GM21367 (cell line): ENCODE results near the gene KIAA1671.

ENCODE experiments used
- ATAC-seq: cut with Tn5 transposase; IDR thresholded peaks from one replicate; pipeline ENCODE4 v1.9.1; 2021; ENCODE audit not compliant: unreplicated experiment

KIAA1671 gene

DNA sequence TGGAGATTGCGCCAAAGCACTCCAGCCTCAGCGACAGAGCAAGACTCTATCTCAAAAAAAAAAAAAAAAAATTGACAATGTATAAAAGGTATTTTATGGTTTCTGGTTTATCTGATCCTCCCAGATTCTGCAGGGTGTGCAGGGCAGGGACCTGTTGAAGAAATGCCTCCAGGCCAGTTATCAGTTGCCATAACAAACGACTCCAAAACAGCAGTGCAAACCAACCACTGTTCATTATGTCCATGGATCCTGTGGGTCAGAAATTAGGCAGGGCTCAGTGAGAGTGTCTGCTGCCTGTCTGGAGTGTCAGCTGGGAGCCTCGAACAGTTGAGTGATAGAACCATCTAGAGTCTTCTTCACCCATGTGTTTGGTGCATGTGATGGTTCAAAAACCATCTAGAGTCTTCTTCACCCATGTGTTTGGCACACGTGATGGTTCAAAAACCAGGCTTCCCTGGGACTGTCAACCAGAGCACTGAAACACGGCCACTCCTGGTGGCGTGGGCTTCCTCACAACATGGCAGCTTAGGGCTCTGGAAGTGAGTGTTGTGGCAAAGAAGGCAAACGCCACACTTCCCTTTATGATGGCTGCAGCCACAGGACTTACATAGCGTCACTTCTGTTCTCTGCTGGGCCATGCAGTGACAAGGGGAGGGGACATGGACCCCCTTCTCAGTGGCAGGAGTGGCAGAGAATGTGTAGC, 132.0 kb downstream of the KIAA1671 start:
- ATAC-seq, result no peak

GRCh38 chr22:25085156-25085555, 132.6 kb downstream of the KIAA1671 start:
- no peak for ATAC-seq

DNA sequence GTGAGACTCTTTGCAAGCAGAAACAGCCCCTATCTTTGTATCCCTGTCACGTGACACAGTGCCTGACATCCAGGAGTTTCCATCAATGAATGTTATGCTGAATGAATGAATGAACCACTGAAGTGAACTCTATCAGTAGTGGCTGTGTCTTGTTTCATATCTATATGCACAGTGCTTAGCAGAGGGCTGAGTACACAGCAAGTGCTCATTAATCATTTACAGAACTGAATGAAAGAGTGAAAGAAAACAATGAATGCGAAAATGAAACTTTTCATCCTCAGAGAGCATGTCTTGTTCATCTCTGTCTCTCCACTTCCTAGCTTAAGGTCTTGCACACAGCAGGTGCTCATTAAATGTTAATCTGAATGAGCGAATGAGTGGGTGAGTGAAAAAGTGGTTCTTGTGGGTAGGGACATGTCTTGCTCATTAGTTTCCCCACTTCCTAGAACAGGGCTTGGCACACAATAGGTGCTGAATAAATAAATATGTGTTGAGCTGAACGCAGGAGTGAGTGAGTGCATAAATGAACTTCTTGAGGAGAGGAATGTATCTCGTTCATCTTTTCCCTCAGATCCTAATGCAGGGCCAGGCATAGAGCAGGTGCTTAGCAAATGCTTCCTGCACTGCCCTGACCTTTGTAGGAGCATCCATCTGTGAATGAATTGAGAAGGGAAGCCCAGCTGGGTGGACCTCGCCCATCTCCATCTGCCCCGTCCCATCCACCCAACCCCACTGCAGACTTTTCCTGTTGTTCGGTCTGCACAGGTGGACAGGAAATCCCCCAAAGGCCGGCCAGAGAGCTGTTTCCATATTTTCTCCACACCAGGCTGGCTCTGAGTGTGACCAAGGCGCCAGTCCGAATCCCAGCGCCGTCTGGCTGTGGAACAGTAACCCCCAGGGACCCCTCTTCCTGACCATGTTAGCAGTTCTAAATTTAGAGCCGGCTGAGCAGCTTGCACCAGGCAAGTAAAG, 133.7 kb downstream of the KIAA1671 start:
- no peak for ATAC-seq

DNA sequence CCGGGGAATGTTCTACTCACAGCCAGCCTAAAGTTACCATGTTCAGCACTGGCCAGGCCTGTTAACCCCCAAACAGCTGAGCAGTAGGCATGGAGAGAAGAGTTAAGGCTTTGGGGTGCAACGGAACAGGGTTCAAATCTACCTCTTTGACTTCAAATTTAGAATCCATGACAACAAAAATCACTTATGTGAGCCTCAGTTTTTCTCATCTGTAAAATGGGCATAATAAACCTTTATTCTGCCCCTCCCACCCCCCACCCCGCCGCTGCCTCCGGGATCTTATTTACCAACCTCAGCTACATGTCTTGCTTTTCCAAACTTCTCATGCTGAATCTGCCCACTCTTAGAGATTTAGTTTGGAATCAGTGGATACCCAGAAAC, 134.4 kb downstream of the KIAA1671 start:
- ATAC-seq, result no peak

DNA sequence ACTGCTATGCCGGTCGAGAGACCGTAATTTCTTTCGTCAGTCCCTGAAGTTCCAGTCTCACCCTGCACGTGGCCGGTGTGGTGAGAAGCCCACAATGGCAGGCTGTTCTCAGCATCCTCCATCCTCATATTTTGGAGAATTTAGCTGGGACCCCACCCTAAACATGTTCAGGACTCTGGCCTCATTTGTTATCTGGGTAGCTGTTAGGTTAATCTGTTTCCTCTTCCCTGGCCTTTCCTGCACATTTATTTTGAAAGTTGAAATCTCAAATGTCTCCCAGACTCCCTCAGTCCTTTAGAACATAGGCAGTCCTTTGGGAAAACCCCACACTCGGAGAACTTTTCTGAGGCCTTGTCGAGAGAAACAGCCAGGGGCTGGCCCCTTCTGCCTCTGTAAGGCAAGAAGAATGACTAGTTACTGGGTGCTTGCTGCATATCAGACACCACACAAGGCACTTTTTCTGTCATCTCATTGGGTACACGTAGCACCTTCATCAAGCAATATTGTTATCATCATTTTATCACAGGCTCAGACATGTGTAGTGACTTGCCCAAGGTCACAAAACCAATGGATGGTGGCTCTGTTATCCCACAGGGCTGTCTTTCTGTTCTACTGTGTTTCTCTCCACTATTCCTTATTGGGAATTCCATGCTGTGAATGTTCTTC, 137.8 kb downstream of the KIAA1671 start:
- ATAC-seq, result no peak

DNA sequence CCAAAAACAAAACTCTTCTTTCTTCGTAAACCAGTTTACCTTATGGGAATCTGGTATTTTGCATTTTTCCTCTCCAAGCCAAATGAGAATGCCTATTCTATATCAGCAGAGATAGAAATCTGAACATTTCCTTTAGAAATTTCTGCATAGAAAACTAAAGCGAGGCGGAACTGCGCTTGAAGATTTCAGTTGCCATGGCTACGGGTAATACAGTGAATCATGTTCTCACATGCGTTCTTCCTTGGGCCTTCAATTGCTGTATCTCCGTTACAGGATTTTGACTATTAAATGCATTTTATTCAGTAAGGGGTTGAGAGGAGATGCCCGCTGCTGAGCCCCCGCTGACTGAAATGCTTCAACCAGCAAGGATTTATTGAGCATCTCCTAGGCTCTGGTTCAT, 138.9 kb downstream of the KIAA1671 start:
- ATAC-seq, result no peak

DNA sequence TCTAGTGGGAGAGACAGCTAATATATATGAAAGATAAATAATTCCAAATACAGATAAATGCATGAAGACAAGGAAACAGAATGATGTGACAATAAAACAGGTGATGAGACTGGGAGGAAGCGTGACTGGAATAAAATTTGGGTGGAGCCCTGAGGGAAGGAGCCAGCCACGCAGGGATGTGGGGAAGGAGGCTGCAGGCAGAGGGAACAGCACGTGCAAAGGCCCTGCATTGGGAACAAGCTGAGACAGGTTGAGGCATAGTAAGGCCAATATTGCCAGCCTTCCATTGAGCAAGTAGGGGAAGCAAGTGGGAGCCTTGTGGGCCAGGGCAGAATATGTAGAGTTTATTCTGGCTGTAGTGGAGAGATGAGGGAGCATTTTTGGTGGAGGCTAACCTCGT, 139.6 kb downstream of the KIAA1671 start:
- ATAC-seq, result no peak

GRCh38 chr22:25094579-25094978, 142.1 kb downstream of the KIAA1671 start:
- ATAC-seq, result no peak

- no peak for ATAC-seq
These were observed 143.4 kb downstream of the KIAA1671 start for GRCh38 chr22:25095869-25096268.

GRCh38 chr22:25096638-25097405, 144.3 kb downstream of the KIAA1671 start:
- ATAC-seq, result no peak

DNA sequence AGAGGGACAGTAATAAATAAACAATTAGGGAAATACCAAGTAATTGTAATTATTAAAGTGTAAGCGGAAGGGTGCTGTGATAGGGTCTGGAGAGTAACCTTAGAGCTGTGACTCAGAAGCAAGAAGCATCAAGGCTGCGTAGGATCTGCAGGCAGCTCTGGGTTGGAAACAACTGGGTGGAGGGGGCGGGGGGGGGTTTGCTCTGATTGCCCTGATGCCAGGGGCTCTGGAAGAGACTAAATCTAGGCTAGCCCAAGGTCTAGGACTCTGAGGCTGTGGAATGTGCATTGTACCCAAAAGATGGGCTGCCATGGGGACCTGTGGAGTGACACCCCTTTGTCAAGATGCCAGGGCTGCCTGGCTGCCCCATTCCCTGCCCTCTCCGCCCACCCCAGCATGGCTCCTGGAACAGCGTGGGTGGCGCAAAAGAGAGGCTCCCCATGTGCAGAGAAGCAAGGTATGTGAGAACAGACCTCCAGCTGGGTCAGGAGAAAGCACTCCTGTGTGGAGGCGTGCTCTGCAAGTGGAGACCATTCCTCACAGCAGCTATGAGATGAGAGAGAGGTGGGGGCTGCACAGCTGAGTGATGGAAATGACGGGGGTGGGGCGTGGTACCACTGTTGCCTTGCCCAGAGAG, 146.0 kb downstream of the KIAA1671 start:
- ATAC-seq, result no peak

GRCh38 chr22:25099202-25099601, 146.7 kb downstream of the KIAA1671 start:
- ATAC-seq, result no peak

DNA sequence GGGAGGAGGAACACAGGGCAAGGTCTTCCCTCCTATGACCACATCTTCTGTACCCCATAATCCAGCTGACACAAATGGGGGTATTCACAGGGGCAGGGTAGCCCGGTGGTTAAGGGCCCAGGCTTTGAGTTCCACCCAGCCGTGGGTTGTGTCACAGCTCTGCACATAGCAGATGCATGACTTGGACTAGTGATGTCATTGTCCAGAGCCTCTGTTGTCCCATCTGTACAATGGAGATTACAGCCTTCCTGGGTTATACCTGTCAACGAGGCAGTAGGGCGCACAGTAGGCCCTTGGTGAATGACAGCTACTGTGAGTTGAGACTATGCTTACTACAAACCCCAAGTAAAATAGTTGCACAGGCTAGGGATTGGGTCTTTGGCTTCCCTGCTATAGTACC, 147.9 kb downstream of the KIAA1671 start:
- no peak for ATAC-seq

GRCh38 chr22:25100948-25101347, 148.4 kb downstream of the KIAA1671 start:
- no peak for ATAC-seq

DNA sequence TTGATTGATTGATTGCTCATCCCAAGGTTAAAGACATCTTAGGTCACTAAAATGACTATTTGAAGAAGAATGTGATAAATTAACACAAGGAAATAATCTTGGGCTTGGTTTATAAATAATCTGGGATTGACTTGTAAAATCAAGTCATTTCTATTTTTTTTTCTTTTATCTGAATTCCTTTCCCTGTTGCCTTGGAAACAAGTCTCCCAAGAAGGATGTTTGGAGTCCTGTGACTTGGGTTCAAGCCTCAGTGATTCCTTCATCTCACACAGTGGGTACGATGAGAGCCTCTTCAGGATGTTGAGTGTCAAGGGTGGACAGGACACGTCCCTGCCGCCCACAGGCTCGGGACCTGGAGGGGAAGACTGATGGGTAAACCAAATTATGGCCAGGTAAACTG, 149.0 kb downstream of the KIAA1671 start:
- ATAC-seq, result no peak

GRCh38 chr22:25101986-25102385, 149.5 kb downstream of the KIAA1671 start:
- no peak for ATAC-seq

DNA sequence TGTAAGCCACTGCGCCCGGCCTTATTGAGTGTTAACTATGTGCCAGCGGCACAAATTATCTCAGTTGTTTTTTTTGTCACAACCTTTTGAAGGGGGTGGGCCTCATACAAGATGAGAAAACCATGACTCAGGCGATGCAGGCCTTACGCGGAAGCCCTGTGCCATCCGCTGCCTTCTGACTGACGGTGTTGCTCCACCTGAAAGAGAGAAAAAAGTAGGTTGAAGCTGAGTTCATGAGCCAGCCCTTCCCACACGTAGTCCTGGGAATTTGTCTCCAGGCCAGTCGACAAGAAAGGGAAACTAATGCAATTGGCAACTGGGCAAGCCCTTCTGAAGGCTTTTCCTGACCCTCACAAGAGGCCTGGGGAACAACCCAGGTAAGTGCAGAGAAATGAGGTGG, 150.2 kb downstream of the KIAA1671 start:
- ATAC-seq, result no peak

GRCh38 chr22:25104367-25104766, 151.9 kb downstream of the KIAA1671 start:
- no peak for ATAC-seq

- no peak for ATAC-seq
These were observed 153.5 kb downstream of the KIAA1671 start for GRCh38 chr22:25105817-25106650.
